ENCODE data around the gene CAPN12. TPM values are rescaled to one million over a fixed set of nuclear protein-coding genes. Genes with fewer than 3 reads are reported as not detected.

The CAPN12 gene
- total and polyA plus RNA-seq, 2 of the 4 experiments (the other 2 are of a cell fraction) = 0.18 to 0.97 TPM

GRCh38 chr19:38778733-38779132 is 34.5 kb upstream of the CAPN12 start:
- H4K5ac ChIP-seq (ENCODE audit: low read depth, low read length) = no peak overlapping the region
- no peak overlapping the region for H3K18ac ChIP-seq (ENCODE audit: low read depth, low read length)
- no peak overlapping the region for H3K4me2 ChIP-seq (ENCODE audit: low read depth, low read length)
- H3K4me1 ChIP-seq (ENCODE audit: control insufficient read depth, insufficient read depth, low read length) = no peaks in the 10 kb centered on the region
- no peak overlapping the region for H2BK5ac ChIP-seq (ENCODE audit: low read depth, low read length, poor library complexity, severe bottlenecking)
- H4K8ac ChIP-seq (ENCODE audit: low read depth in 2 of 2, low read length in 2 of 2) = no peak overlapping the region
- H2BK15ac ChIP-seq (ENCODE audit: low read depth, low read length) = no peak overlapping the region
- H4K91ac ChIP-seq (ENCODE audit: insufficient read depth, low read depth, low read length) = no peak overlapping the region
- BruUV-seq (replicated peaks) = no TSS peak
- no peaks in the 10 kb centered on the region for H4K20me1 ChIP-seq (ENCODE audit: insufficient read depth, low read length)
- no peaks in the 10 kb centered on the region for H3K9me3 ChIP-seq (ENCODE audit: control insufficient read depth, insufficient read depth, low read length)
- H3K27me3 ChIP-seq (ENCODE audit: control insufficient read depth, insufficient read depth, low read length) = peaks cover 17% of the 10 kb centered on the region
- H3K79me1 ChIP-seq (ENCODE audit: low read depth in 1 of 2, low read length in 2 of 2) = no peaks in the 10 kb centered on the region
- in situ Hi-C loops (cut with MboI; ENCODE audit: low sequenced_read_pairs) (no loop called here), intact Hi-C loops (cut with micrococcal nuclease) (no loop called here), dilution Hi-C loops (cut with HindIII; ENCODE audit: low sequenced_read_pairs, unreplicated experiment) (no loop called here)
- WGBS, 2 experiments (ENCODE audit: extremely low coverage in 2 of 2, insufficient read length in 1 of 2) = 0% methylated on average over 1 of the region's 7 CpGs; no CpG with 5 or more reads in 1 of the 2 experiments
- H3K27ac ChIP-seq (ENCODE audit: insufficient read depth, low read length) = no peak overlapping the region
- ChIA-PET POLR2A (ENCODE audit: unreplicated experiment) (no interaction called here), CTCF (no interaction called here)
- H3K4ac ChIP-seq (ENCODE audit: low read depth, low read length) = no peak overlapping the region
- H2AK9ac ChIP-seq (replicated peaks; ENCODE audit: low read depth, low read length, poor library complexity) = no peak overlapping the region
- H3K4me3 ChIP-seq (ENCODE audit: insufficient read depth, low read depth, low read length) = no peak overlapping the region
- no peak overlapping the region for H3K23ac ChIP-seq (ENCODE audit: low read depth, low read length)
- H3K14ac ChIP-seq (replicated peaks; ENCODE audit: low read depth, low read length) = no peak overlapping the region
- H2BK120ac ChIP-seq (ENCODE audit: low read depth, low read length) = no peak overlapping the region
- no peak overlapping the region for H3K9ac ChIP-seq (ENCODE audit: low read depth, low read length)
- ATAC-seq (ENCODE audit: low read depth) (no peak), DNase-seq (no peak)
- H2AFZ ChIP-seq (replicated peaks; ENCODE audit: low read length, poor library complexity) = peak overlapping the region; percentile 14
- no peaks in the 10 kb centered on the region for H3K36me3 ChIP-seq (ENCODE audit: control insufficient read depth, insufficient read depth, low read length)
- H3K56ac ChIP-seq (ENCODE audit: extremely low read depth, insufficient read depth, low read length) = no peak overlapping the region
- no peak overlapping the region for H2AK5ac ChIP-seq (ENCODE audit: low read depth, low read length)
- TF ChIP-seq POLR2A (IDR thresholded peaks at IDR 0.05; ENCODE audit: low read depth, low read length) = no peak
- no peak for TF ChIP-seq FOS (IDR thresholded peaks at IDR 0.05; ENCODE audit: low read depth, low read length)
- no peak for TF ChIP-seq NFE2L2 (IDR thresholded peaks at IDR 0.05; ENCODE audit: low read depth, low read length)
- no peak for TF ChIP-seq RFX5 (IDR thresholded peaks at IDR 0.05; ENCODE audit: low read depth, low read length)
- TF ChIP-seq RAD21 (IDR thresholded peaks at IDR 0.05; ENCODE audit: low read length) = no peak
- no peak for TF ChIP-seq SMC3 (IDR thresholded peaks at IDR 0.05; ENCODE audit: low read depth, low read length)
- TF ChIP-seq MAZ (IDR thresholded peaks at IDR 0.05; ENCODE audit: borderline replicate concordance, low read depth, low read length) = no peak
- TF ChIP-seq CTCF (conservative IDR thresholded peaks at IDR 0.05; ENCODE audit: low read depth, low read length) = no peak
- no peak for TF ChIP-seq MAFK (IDR thresholded peaks at IDR 0.05; ENCODE audit: low read depth, low read length)
- no peak overlapping the region for H2BK20ac ChIP-seq (ENCODE audit: low read depth, low read length)
- no peaks in the 10 kb centered on the region for H3K9me1 ChIP-seq (ENCODE audit: insufficient read depth, low read length)

Measured in IMR-90 (cell line).